Epithelial cell of esophagus (primary cell): Measurements from ENCODE around the gene CDH4.

Source experiments
- DNase-seq: peaks from one replicate; pipeline ENCODE4 v3.0.0; 2010; ENCODE audit warnings: low read depth
- H3K4me3 ChIP-seq: 2 replicates; pipeline ENCODE4 v1.5.1; 2011; ENCODE audit warnings: mild to moderate bottlenecking, low read length, control low read depth
- TF ChIP-seq, protein P1 (sequence below): IDR thresholded peaks from 2 replicates; pipeline ENCODE4 v1.5.1; 2011; ENCODE audit warnings: low read depth, mild to moderate bottlenecking, low read length, control low read depth, inconsistent platforms; ENCODE audit not compliant: insufficient read depth; ENCODE audit errors: missing control alignments

CDH4 gene

DNA sequence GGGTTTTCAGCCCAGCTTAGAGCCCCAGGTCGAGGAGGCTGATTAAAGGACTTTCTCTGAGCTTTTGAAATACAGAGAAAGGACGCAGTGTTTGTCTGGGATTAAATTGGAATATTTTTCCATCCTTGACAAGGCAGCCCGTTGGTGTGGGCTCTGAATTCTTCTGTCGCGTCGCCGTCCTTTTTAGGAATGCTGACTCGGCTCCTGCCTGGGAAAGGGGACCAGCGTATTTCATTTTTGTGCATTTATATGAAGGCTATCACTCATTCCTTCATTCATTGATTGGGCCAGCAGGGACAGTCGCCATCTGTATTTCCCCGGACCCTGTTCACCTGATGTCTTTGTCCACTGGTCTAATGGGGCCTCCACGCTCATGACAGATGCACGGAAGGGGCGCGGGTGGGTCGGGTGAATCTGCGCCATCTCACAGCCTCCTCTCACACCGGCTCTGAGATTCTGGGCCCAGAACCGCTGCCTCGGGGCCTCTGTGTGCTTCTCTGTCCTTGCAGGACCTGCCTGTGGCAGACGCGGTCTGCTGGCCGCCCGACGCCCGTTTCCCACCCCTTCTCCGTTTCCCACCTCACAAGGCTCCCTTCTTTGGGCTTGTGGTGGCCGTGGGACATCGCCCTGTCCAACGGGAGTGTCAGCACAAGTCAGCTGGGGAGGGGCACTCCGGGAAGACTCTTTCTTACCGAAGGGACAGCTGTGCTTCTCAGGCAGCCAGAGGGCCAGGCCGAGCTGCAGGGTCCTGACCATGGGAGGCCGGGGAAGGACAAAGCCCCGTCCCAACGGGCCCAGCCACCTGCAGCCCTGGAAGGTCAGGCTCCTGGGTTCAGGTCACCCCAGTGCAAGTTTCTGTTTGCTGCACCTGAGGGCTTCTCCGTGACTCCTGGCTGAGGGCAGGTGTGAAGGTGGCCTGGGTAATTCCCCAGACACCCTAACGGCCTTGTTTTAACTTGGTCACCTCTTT is 656.3 kb downstream of the CDH4 start:
- DNase-seq: no peak
- TF ChIP-seq, protein P1, sequence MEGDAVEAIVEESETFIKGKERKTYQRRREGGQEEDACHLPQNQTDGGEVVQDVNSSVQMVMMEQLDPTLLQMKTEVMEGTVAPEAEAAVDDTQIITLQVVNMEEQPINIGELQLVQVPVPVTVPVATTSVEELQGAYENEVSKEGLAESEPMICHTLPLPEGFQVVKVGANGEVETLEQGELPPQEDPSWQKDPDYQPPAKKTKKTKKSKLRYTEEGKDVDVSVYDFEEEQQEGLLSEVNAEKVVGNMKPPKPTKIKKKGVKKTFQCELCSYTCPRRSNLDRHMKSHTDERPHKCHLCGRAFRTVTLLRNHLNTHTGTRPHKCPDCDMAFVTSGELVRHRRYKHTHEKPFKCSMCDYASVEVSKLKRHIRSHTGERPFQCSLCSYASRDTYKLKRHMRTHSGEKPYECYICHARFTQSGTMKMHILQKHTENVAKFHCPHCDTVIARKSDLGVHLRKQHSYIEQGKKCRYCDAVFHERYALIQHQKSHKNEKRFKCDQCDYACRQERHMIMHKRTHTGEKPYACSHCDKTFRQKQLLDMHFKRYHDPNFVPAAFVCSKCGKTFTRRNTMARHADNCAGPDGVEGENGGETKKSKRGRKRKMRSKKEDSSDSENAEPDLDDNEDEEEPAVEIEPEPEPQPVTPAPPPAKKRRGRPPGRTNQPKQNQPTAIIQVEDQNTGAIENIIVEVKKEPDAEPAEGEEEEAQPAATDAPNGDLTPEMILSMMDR: no peak
- no peak overlapping the region for H3K4me3 ChIP-seq

- TF ChIP-seq, protein P1: no peak
- no peak for DNase-seq
Measured at GRCh38 chr20:61909028-61909427, 657.0 kb downstream of the CDH4 start.

GRCh38 chr20:61909821-61910220 is 657.8 kb downstream of the CDH4 start:
- H3K4me3 ChIP-seq: no peak overlapping the region
- peak; percentile 9 for DNase-seq

More at GRCh38 chr20:61909028-61909427, 657.0 kb downstream of the CDH4 start:
- H3K4me3 ChIP-seq: no peak overlapping the region

DNA sequence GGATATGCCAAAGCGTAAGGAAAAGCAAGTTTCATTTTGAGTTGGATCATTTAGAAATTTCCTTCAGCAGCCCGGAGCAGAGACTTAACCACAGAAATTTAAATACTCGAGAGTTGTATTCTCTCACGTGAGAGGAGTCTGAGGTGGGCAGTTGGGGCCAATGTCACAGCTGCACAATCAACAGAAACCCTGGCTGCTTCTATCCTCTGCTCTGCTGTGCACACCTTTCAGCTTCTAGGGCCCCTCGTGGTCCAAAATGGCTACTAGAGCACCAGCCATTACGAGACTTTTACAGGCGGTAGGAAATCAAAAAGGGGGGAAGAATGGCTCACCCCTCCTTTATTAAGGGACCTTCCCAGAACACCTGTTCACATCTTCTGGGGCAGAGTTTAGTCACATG is 659.8 kb downstream of the CDH4 start:
- DNase-seq: no peak
- TF ChIP-seq, protein P1: no peak
- no peak overlapping the region for H3K4me3 ChIP-seq

More at GRCh38 chr20:61909821-61910220, 657.8 kb downstream of the CDH4 start:
- TF ChIP-seq, protein P1: no peak

DNA sequence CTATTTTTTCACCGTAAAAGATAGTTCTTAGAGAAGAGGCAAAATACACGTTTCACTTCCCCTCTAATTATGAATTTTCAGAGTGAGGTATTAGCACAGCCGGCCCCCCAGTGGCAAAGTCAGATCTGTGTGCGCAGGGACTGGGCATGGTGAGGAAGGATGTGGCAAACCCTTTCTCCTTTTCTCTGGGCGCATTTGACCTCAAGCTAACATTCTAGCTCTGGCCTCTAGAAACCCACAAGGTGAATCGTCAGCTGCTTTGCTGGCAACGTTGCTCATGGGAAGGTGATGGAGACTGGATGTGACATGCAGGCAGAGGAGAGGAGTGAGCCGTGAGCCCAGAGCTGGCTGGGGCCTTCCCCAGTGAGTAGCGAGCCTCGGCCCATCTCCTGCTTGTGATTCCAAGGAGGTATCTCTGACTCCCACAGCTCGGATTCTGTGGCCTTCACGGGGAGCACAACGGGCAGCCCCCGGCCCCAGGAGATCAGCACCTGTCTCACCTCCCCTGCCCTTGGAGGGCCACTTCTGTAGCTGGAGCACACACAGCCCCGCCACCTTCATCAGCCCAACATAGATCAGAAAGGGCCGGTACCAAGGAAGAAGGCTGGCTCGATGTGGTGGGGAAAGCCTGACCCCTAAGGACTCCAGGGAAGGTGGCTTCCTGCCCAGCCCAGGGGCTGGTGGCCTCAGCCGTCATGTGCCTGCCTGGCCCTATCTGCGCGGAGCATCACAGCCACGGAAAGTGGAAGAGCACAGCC is 660.8 kb downstream of the CDH4 start:
- TF ChIP-seq, protein P1: no peak
- H3K4me3 ChIP-seq: no peak overlapping the region
- no peak for DNase-seq

- TF ChIP-seq, protein P1: no peak
- DNase-seq: no peak
Measured at GRCh38 chr20:61913423-61914225, 661.6 kb downstream of the CDH4 start.

More at GRCh38 chr20:61913423-61914225, 661.6 kb downstream of the CDH4 start:
- H3K4me3 ChIP-seq: no peak overlapping the region
